Pancreas (tissue), 10 donors: ENCODE data around the gene ZNF414. TPM values are rescaled to one million over a fixed set of nuclear protein-coding genes. Genes with fewer than 3 reads are reported as not detected.

Experiments used
- ATAC-seq, 4 donors: fragments of 200-7000 bp; cut with Tn5 transposase; one replicate each; pipeline versions ENCODE4 v1.8.0 to v1.9.1; 2020; ENCODE audit warnings: mild to moderate bottlenecking in 4 of 4, moderate library complexity in 4 of 4
- DNase-seq, 6 donors: peaks; one replicate each; pipeline ENCODE4 v3.0.0-alpha.2; 2020
- FAIRE-seq: peaks from 2 replicates; lab custom pipeline; 2012; peaks lifted over from hg19 to GRCh38; lab: Jason Lieb, UNC
- H3K27ac ChIP-seq, 4 donors: fragments of 200-600 bp; sonication (generic); 1 replicate in 3 of 4; 2 replicates in 1 of 4; pipeline versions ENCODE4 v1.5.0 to v1.8.0; 2020
- H3K27me3 ChIP-seq, 4 donors: fragments of 200-600 bp; one replicate each; pipeline ENCODE4 v1.8.0; 2021
- H3K36me3 ChIP-seq, 3 donors: fragments of 200-600 bp; sonication (generic) in 1 of 3; one replicate each; pipeline versions ENCODE4 v1.5.0 to v1.8.0; 2020 to 2021
- H3K4me1 ChIP-seq, 3 donors: fragments of 200-600 bp; one replicate each; pipeline ENCODE4 v1.8.0; 2021
- H3K4me3 ChIP-seq, 4 donors: fragments of 200-600 bp; sonication (generic) in 2 of 4; one replicate each; pipeline versions ENCODE4 v1.5.0 to v1.8.0; 2020 to 2021
- H3K9me3 ChIP-seq, 4 donors: fragments of 200-600 bp; one replicate each; pipeline ENCODE4 v1.8.0; 2021
- WGBS, 2 donors: extraction: QIAGEN DNeasy Blood & Tissue Kit; methylation state at CpG; one replicate each; pipeline ENCODE4 v1.1.7; 2013; 5-methylcytosine and 5-hydroxymethylcytosine counted together
- intact Hi-C, 3 donors: fragments of 100-400 bp; cut with DNase I; formaldehyde crosslinking; loops; one replicate each; pipeline versions ENCODE4 v1.11.1 to v1.14.2; 2022
- polyA plus RNA-seq, 2 donors: library from polyadenylated mRNA; stranded (reverse); fragments of 200-250 nt; gene quantifications; one replicate each; pipeline ENCODE4 v1.2.3, GENCODE V29; 2013
- total RNA-seq, 6 donors: library from RNA; stranded (reverse); fragmentation: NEBNext Ultra II Directional in 4 of 6; extraction: Animal tissue kit (Norgen Biotek cat#: 25700) in 4 of 6; gene quantifications; one replicate each; pipeline versions ENCODE4 v1.2.1 to v1.2.4, GENCODE V29; 2021 to 2023
- TF ChIP-seq, protein P1 (sequence below), 4 donors: fragments of 200-600 bp; sonication (generic) in 3 of 4; IDR thresholded peaks; one replicate each; pipeline versions ENCODE4 v1.5.0 to v1.8.0; 2021; ENCODE audit warnings: antibody characterized with exemption in 4 of 4
- donor health status: healthy with polysubstance abuse.
- donor health status: DM: no; HTN: no; CAD: no; lungs with moderate emphysema.
- donor health status: DM: no; HTN: no; CAD: no.
- donor health status: control.
- donor health status: control.
- donor health status: Bipolar disorder and iron deficiency.
- donor health status: DM: yes; HTN: yes; CAD: no.
- donor health status: DM: no; HTN: no; CAD: no.
- donor health status: DM: no; HTN: no; CAD: no.
- donor health status: DM: yes; HTN: yes; CAD: no.

The ZNF414 gene
- total and polyA plus RNA-seq, 8 donors, result 7.3 to 36.9 (median 13.1) TPM

DNA sequence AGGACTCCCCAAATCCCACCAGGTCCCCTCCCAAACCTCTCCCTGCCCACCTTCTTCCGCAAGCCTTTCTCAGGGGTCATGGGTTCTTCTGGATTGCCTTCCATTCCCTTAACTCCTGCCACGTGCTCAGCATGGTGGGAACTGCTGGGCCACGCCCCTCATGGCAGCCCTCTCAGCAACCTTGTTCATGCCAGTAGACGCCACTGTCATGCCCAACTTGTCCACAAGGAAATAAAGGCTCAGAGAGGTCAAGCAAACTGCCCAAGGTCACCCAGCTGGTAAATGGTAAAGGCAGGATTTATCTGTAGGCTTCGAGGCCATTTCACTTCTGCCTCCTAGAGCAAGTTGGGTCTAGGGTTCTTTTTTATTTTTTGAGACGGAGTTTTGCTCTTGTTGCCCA is 22.4 kb downstream of the ZNF414 start:
- FAIRE-seq (no peak), ATAC-seq (no peak), DNase-seq (peak in 1 of 6 donors; percentile 25)
- Histone ChIP-seq H3K4me1 (no peaks in the 10 kb centered on the region), H3K27ac (no peak overlapping the region), H3K9me3 (no peaks in the 10 kb centered on the region), H3K27me3 (no peaks in the 10 kb centered on the region), H3K4me3 (no peak overlapping the region), H3K36me3 (peaks cover 2 to 18% (median 8%) of the 10 kb centered on the region in 3 donors)
- intact Hi-C loops, result no loop called here
- TF ChIP-seq, protein P1, sequence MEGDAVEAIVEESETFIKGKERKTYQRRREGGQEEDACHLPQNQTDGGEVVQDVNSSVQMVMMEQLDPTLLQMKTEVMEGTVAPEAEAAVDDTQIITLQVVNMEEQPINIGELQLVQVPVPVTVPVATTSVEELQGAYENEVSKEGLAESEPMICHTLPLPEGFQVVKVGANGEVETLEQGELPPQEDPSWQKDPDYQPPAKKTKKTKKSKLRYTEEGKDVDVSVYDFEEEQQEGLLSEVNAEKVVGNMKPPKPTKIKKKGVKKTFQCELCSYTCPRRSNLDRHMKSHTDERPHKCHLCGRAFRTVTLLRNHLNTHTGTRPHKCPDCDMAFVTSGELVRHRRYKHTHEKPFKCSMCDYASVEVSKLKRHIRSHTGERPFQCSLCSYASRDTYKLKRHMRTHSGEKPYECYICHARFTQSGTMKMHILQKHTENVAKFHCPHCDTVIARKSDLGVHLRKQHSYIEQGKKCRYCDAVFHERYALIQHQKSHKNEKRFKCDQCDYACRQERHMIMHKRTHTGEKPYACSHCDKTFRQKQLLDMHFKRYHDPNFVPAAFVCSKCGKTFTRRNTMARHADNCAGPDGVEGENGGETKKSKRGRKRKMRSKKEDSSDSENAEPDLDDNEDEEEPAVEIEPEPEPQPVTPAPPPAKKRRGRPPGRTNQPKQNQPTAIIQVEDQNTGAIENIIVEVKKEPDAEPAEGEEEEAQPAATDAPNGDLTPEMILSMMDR (IDR thresholded peaks at IDR 0.05), result no peak
- 77 to 90% methylated on average over 6 of the region's 6 CpGs for WGBS, 2 donors

DNA sequence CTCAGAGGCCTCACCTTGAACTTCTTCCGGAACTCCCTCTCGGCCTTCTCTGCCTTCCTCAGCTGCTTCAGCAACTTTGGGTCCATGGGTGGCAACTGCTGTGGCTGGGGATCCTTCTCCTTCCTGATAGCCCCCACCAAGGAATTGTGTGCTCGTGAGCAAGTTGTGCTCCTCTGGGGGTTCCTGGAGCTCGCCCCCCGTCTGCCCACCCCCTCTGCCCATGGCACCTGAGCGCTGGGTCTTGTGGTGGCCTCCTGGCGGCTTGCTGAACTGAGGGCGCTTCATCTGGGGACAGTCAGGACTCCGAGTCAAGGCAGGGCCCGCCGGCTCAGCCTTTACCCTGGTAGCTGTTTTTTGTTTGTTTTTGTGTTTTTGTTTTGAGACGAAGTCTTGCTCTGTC is 23.1 kb downstream of the ZNF414 start:
- Histone ChIP-seq H3K4me3 (no peak overlapping the region), H3K4me1 (no peaks in the 10 kb centered on the region), H3K27ac (no peak overlapping the region), H3K36me3 (peaks cover 8 to 25% (median 13%) of the 10 kb centered on the region in 3 donors), H3K9me3 (no peaks in the 10 kb centered on the region), H3K27me3 (no peaks in the 10 kb centered on the region)
- 90 to 91% methylated on average over 12 of the region's 12 CpGs for WGBS, 2 donors
- no peak for ATAC-seq
- intact Hi-C loops, result no loop called here
- TF ChIP-seq, protein P1 (IDR thresholded peaks at IDR 0.05), result no peak
- FAIRE-seq, result no peak
- peak in 1 of 6 donors; percentile 41 for DNase-seq

DNA sequence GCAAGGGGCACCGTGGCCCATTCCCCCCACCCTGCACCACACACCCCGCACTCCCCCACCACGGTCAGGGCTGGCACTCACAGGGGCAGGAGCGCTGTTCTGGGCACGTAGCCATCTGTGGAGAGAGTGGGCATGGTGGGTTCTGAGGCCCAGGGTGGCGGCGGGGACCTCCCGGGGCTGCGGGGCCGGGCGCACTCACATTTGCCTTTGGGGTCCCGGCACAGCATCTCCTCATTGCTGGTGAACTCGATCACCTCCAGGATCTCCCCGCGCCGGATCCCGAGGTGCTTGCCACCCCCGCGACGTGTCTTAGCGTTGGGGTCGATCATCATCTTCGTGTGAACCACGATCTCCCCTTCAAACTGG is 23.6 kb downstream of the ZNF414 start:
- DNase-seq, result peak in 1 of 6 donors; percentile 36
- TF ChIP-seq, protein P1 (IDR thresholded peaks at IDR 0.05), result no peak
- intact Hi-C loops, result no loop called here
- FAIRE-seq, result no peak
- Histone ChIP-seq H3K9me3 (no peaks in the 10 kb centered on the region), H3K4me1 (no peaks in the 10 kb centered on the region), H3K27me3 (no peaks in the 10 kb centered on the region), H3K4me3 (no peak overlapping the region), H3K36me3 (peaks cover 10 to 30% (median 18%) of the 10 kb centered on the region in 3 donors), H3K27ac (no peak overlapping the region)
- no peak for ATAC-seq
- 92% methylated on average over 24 of the region's 24 CpGs for WGBS, 2 donors

DNA sequence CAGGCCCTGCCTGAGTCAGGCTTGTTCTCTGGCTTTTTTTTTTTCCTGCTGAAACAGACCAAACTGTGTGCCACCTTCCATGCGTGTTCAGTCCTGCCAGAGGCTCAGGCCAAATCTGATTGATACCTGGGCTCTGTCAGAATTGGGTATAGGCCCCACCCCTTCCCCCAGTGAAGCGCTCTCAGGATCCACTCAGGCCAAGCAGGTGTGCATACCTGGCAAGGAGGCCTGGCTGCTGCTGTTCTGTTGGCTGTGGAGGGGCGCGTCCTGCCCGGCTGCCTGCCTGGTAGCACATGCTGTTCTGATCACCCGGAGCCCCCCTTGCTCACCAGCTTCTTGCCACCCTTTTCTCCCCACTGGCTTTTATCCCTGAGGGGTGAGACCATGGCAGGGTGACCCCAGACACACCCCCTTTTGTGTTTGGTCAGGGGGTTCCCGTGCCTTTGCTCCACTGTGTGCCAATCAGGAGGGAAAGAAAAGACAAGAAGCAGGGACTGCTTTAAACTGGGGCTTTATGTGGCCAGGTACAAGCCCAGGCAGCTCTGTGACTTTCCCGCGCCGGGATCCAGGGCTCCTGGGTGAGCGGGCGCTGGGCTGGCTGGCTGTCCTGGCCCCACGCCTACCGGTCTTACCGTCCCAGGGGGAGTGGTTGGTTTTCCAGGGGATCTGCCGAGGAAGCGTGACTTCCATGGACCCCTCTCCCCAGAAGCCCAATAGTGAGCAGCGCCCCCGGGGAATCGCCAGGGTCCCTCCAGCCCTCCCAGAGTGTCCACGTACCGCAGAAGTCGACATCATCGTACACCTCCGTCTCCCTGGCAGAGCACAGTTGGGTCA is 24.2 kb downstream of the ZNF414 start:
- no peak overlapping the region for H3K27ac ChIP-seq
- no peak for FAIRE-seq
- no peaks in the 10 kb centered on the region for H3K9me3 ChIP-seq
- WGBS, 2 donors, result 89% methylated on average over 25 of the region's 25 CpGs
- no peak overlapping the region for H3K4me3 ChIP-seq
- H3K36me3 ChIP-seq, result peaks cover 10 to 36% (median 22%) of the 10 kb centered on the region in 3 donors
- TF ChIP-seq, protein P1 (IDR thresholded peaks at IDR 0.05), result no peak
- ATAC-seq, result peak in 2 of 4 donors; percentile 8 to 20
- H3K27me3 ChIP-seq, result no peaks in the 10 kb centered on the region
- H3K4me1 ChIP-seq, result no peaks in the 10 kb centered on the region
- DNase-seq, result peak in 2 of 6 donors; percentile 43 to 66
- intact Hi-C loops, result no loop called here

DNA sequence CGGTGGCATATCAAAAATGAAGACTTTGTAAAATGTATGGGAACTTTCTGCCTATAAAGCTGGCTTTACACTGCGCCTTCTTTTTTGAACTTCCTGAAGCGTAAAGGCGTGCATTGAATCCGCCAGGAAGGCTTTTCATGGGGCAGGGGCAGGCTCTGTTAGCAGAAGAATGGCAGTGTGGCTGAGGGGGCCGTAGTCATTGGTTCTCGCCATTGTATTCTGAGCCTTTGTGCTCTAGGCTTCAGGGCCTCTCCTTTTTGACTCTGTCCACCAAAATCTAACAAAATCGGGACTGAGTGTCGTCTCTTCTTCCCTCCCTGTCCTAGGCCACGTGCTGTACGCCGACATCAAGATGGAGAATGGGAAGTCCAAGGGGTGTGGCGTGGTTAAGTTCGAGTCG is 25.6 kb downstream of the ZNF414 start:
- intact Hi-C loops, result no loop called here
- DNase-seq (peak in 2 of 6 donors; percentile 6 to 7), ATAC-seq (no peak), FAIRE-seq (no peak)
- WGBS, 2 donors, result 79 to 81% methylated on average over 15 of the region's 15 CpGs
- H3K4me3 ChIP-seq, result no peak overlapping the region
- no peaks in the 10 kb centered on the region for H3K9me3 ChIP-seq
- TF ChIP-seq, protein P1 (IDR thresholded peaks at IDR 0.05), result no peak
- H3K27me3 ChIP-seq, result no peaks in the 10 kb centered on the region
- no peak overlapping the region for H3K27ac ChIP-seq
- no peaks in the 10 kb centered on the region for H3K4me1 ChIP-seq
- H3K36me3 ChIP-seq, result peaks cover 10 to 49% (median 22%) of the 10 kb centered on the region in 3 donors
